Stimulated activated CD4-positive, alpha-beta T cell treated with anti-CD3 and anti-CD28 coated beads, Interleukin-2, amount 100 ng/mL, for 48 hours (primary cell): Measurements from ENCODE around the gene TSSK2.

Experiments
- DNase-seq, 2 donors: peaks; one replicate each; pipeline ENCODE4 v3.0.0-alpha.2; 2020

Gene TSSK2

GRCh38 chr22:19125474-19126308 lies 5.4 kb upstream of the TSSK2 start:
- no peak for DNase-seq

GRCh38 chr22:19126309-19127273 lies 4.5 kb upstream of the TSSK2 start:
- no peak for DNase-seq

DNA sequence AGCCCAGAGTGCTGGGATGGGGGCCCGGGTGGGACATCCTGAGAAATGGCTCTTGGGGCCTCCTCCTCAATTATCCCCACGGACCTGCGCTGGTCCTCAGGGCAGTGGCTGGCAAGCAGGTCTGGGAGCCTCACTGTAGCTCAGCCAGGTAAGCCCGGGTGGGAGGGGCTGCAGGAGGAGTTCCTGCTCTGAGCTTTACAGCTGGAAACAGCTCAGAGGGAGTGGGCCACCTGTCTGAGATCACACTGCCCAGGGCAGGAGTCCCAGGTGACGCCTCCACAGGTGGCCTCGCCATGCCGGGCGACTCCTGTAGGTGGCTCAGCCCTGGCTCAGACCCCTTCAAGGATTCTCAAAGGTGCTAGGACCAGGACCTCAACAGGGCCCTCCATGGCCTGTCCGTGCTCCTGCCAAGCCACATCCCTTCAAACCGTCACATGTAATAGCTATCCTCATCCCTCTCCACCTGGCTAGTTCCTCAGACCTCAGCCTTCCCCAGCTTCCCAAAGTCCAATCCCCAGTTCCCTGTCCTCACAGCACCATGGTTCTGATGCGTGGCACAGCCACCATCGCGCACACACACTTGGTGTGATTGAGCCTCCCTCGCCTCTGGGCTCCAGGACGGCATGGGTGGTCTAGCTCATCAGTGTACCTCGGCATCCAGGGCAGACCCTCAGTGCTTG lies 3.6 kb upstream of the TSSK2 start:
- no peak for DNase-seq

DNA sequence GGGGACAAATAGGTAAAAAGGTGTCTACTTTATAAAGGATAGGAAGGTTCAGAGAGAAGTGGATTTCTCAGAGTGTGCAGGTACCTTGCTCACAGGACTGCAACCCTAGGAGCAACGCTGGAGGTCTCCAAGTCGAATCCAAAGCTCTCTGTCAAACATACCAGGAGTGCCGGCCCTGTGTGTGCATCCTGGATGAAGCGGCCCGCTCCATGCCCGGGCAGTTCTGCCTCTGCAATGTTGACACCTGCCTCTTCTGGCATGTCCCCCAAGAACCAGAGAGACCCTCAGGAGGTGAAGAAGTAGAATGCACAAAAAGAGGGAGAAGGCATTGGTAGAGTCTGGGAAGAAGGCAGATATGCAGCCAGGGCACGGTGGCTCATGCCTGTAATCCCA lies 3.1 kb upstream of the TSSK2 start:
- DNase-seq: no peak

- no peak for DNase-seq
Measured at GRCh38 chr22:19128946-19129727, 2.0 kb upstream of the TSSK2 start.

- no peak for DNase-seq
Measured at GRCh38 chr22:19129871-19130270, 1.2 kb upstream of the TSSK2 start.

DNA sequence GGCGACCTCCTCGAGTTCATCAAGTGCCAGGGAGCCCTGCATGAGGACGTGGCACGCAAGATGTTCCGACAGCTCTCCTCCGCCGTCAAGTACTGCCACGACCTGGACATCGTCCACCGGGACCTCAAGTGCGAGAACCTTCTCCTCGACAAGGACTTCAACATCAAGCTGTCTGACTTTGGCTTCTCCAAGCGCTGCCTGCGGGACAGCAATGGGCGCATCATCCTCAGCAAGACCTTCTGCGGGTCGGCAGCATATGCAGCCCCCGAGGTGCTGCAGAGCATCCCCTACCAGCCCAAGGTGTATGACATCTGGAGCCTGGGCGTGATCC lies 542 bp downstream of the TSSK2 start:
- DNase-seq: no peak

DNA sequence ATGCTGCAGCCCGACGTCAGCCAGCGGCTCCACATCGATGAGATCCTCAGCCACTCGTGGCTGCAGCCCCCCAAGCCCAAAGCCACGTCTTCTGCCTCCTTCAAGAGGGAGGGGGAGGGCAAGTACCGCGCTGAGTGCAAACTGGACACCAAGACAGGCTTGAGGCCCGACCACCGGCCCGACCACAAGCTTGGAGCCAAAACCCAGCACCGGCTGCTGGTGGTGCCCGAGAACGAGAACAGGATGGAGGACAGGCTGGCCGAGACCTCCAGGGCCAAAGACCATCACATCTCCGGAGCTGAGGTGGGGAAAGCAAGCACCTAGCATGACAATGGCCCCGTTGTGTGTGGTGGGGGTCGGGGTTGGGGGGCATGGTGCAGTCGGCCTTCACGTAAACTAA lies 1.0 kb downstream of the TSSK2 start:
- DNase-seq: no peak

DNA sequence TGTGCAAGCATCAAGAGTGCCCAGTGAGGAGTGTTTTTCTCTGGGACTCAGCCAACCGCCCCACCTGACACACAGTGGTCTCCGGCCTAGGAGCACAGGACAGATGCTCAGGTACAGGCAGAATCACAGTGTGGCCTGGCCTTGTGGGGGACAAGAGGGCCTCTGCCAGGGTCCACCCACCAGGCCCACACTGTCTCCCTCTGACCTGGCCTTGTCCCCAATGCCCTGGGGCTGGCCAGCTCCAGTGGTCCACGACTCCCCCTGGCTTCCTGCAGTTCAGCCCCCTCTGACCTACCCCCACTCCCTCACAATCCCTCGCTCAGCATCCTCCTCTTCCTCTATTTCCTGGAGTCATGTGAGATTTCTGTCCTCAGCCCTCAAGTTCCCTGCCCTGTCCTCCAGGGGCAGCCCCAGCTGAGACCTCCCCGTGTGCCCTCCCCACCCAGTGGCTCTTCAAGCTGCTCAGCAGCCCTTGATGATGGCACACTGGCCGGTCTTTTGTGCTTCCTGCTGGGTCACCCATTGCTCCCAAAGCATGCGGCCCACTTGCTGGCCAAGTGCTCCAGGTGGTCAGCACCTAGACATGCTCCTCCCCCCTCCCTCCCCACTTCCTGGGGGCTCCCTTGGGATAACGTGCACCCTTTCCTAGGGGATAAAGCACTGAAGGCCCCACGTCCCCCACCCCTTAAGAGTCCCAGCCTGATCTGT lies 1.7 kb downstream of the TSSK2 start:
- DNase-seq: no peak

DNA sequence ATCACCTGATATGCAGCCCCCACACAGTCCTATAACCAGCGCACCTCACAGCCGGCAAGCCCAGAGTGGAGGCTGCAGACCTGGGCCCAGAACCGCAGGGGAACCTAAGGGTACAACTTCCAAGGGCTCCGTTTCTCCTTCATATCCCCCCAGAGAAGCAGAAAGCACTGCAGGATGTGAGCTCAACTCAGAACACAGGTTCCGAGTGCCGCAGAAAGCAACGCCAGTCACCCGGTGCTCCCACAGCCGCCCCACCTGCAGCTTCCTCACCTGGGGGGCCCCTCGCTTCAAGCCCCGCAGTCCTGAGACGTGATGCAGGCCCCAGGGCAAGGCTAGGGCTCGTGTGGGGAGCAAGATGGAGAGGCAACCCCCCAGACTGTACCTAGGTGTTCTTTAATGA lies 2.5 kb downstream of the TSSK2 start:
- DNase-seq: no peak

DNA sequence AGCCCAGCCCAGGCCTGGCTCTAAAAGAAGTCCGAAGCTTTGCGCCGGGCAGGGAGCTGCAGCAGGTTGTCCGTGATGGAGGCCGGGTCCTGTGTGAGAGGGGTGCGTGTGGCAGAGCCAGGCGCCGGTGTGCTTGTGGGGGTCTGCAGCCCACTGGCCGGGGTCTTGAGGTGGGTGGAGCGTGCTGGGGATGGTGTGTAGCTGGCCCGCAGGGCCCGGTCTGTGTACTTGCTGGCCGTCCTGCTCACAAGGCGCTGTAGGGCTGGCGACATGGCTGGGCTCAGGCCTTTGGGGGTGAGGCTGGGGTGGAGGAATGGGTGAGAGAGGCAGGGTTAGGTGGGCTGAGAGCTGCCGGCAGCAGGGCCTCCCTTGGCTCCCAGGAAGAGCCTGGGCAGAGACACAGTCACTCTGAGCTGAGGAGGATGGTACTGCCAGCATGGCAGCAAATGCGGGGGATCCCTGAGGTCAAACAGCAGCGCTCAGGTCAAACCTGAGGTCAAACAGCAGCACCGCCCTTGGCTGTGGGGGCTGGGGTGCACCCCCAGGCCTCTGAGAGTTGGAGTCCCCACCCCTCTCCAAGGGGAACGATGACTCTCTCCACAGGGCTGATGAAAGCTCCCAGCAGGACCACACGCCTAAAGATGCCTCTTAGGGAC lies 3.2 kb downstream of the TSSK2 start:
- no peak for DNase-seq

- no peak for DNase-seq
Measured at GRCh38 chr22:19134874-19135273, 3.8 kb downstream of the TSSK2 start.

DNA sequence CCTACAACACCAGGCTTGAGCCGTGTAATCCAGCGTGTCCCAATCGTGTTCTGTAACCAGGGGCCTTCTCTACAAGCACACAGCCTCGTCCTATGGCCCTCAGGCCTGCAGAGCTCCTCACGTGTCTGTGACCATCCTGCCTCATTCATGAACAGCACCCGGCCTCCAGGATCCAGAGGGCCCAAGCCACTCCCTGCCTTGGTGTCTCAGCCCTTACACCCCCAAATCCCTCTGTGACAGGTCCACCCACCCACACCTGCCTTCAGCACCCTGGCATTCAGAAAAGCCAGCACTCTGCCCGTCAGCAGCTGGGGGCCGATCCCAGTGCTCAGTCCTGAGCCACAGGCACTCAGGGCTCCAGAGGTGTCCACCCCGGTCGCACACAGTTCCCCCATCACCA lies 5.8 kb downstream of the TSSK2 start:
- DNase-seq: no peak

- DNase-seq: no peak
Measured at GRCh38 chr22:19137384-19138216, 6.5 kb downstream of the TSSK2 start.

DNA sequence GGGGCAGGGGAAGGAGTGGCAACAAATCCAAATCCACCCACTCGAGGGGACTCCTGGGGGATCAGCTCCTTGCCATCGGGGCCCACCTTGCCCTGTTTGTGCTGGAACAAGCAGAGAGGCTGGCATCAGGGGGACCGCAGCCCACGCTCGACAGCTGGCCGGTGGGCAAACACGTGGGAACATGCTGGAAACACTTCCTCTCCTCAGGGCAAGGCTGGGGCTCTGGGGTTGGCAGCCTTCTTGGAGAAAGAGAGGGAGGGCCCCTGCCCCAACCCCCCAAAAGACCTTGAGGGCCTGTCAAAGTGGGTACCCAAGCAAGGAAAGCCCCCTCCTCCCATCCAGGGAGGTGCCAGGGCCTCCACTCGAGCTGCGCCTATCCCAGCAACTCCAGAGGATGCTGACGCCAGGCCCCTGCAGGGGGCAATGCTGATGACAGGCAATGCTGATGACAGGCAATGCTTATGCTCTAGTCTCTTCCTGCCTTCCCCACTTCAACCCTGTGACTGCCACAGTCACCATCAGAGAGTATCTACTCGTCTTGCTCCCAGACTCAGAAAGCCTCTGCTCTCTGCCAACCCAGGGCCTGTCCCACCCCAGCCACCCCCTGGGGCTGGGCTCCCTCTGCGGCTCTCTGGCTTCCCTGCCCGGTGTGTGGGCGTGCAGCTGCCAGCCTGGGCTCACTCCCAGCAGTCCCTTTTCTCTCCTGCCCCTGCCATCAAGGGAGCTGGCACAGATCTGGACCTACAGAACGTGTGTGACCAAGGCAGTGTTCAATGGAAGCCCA lies 7.3 kb downstream of the TSSK2 start:
- no peak for DNase-seq

DNA sequence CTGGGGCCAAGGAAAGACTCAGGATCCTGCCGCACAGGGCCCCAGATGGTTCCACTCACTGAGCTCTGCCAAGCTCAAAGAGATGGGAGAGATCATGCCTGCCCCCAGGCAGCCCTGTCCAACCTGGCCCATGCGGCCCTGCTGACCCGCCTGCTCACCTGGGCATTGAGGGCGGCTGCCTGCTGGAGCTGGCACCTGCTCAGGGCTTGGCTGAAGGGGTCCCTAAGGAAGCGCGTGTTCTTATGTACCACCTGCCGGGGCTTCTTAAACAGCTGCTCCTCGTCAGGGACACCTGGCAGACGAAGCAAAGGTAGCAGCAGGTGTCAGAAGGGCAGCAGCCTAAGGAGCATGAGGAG lies 7.9 kb downstream of the TSSK2 start:
- no peak for DNase-seq

DNA sequence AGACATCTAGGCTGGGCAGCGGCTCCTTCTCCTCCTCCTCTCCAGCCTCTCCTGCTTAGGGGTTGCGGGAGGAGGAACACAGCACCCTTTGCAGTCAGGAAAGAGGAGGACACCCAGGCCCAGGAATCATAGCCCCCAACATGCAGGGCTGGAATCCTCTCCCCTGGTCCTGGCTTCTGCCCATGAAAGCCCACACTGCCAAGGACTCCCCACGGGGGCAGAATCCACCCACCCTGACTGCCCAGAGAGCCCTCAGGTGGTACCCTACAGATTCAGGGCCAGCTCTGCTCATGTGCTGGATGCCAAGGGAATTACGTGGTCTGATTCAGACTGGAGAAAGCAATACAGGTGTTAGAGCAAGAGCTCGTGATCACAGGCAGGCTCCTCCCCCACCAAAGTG lies 8.9 kb downstream of the TSSK2 start:
- DNase-seq: no peak

DNA sequence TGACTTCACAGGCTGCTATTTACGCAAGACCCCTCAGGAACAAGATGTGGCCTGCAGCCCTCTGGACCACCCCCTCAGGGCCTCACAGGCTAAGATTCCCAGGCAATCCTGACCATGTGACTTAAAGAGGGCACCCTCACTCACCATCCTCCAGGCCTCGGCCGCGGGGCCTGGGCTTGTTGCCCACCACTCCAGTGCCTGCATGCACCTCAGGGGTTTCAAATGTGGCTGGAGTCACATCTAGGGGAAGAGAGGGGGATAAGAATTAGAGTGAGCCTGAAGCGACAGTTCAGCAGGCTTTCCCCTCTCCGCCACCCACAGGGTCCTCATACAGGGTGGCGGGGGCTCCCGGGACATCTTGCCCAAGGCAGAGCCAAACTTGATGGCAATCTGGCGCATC lies 11.3 kb downstream of the TSSK2 start:
- DNase-seq: no peak

- no peak for DNase-seq
Measured at GRCh38 chr22:19143212-19143611, 12.1 kb downstream of the TSSK2 start.

GRCh38 chr22:19143967-19144400 lies 12.9 kb downstream of the TSSK2 start:
- peak; percentile 34 for DNase-seq
